PC-3 (cell line): Measurements from ENCODE around the gene DSG4. TPM values are rescaled to one million over a fixed set of nuclear protein-coding genes. Genes with fewer than 3 reads are reported as not detected.

ENCODE experiments used
- ATAC-seq: fragments of 200-7000 bp; cut with Tn5 transposase; 2 replicates; pipeline ENCODE4 v1.9.1; 2020; ENCODE audit warnings: mild to moderate bottlenecking, moderate library complexity
- BruUV-seq: library from RNA; stranded (reverse); fragments of 400-500 nt; replicated peaks from 2 replicates; lab custom pipeline; 2021; lab: Mats Ljungman, UMichigan
- CTCF ChIA-PET: fragments of 300-600 bp; sonication (Branson Sonifier 250); formaldehyde crosslinking; loops from one replicate; lab custom pipeline; 2022; ENCODE audit warnings: antibody characterized with exemption; lab: Charles Lee
- POLR2A ChIA-PET: fragments of 300-600 bp; sonication (Branson Sonifier 250); formaldehyde crosslinking; loops from one replicate; lab custom pipeline; 2022; ENCODE audit warnings: antibody characterized with exemption; ENCODE audit not compliant: unreplicated experiment; lab: Charles Lee
- DNase-seq: peaks from one replicate; pipeline ENCODE4 v3.0.0-alpha.2; 2015
- H2AFZ ChIP-seq: fragments of 300-600 bp; sonication (generic); 2 replicates; pipeline ENCODE4 v1.6.0; 2016; ENCODE audit warnings: antibody characterized with exemption, low read length
- H3F3A ChIP-seq: fragments of 300-600 bp; sonication (generic); one replicate; pipeline ENCODE4 v1.6.0; 2017; ENCODE audit warnings: antibody characterized with exemption, low read length, control low read depth, mild to moderate bottlenecking; ENCODE audit not compliant: unreplicated experiment
- H3K27ac ChIP-seq: fragments of 300-600 bp; sonication (generic); 2 replicates; pipeline ENCODE4 v1.5.1; 2016; ENCODE audit warnings: mild to moderate bottlenecking, low read length
- H3K27me3 ChIP-seq: fragments of 300-600 bp; sonication (generic); 2 replicates; pipeline ENCODE4 v1.6.1; 2016; ENCODE audit warnings: low read length, mixed read lengths
- H3K36me3 ChIP-seq: fragments of 300-600 bp; sonication (generic); 2 replicates; pipeline ENCODE4 v1.6.1; 2016; ENCODE audit warnings: low read depth, mixed run types, low read length, mixed read lengths
- H3K4me1 ChIP-seq: fragments of 300-600 bp; sonication (generic); 2 replicates; pipeline ENCODE4 v1.5.1; 2016; ENCODE audit warnings: low read length; ENCODE audit not compliant: insufficient read depth
- H3K4me2 ChIP-seq: fragments of 300-600 bp; sonication (generic); 2 replicates; pipeline ENCODE4 v1.6.0; 2016; ENCODE audit warnings: low read length
- H3K4me3 ChIP-seq: fragments of 300-600 bp; sonication (generic); 2 replicates; pipeline ENCODE4 v1.5.1; 2016; ENCODE audit warnings: mild to moderate bottlenecking, low read length, mixed read lengths
- H3K79me2 ChIP-seq: fragments of 300-600 bp; sonication (generic); 2 replicates; pipeline ENCODE4 v1.6.1; 2017; ENCODE audit warnings: low read length, mixed read lengths
- H3K9ac ChIP-seq: fragments of 300-600 bp; sonication (generic); 2 replicates; pipeline ENCODE4 v1.6.0; 2016; ENCODE audit warnings: mild to moderate bottlenecking, low read length
- H3K9me2 ChIP-seq: fragments of 300-600 bp; sonication (generic); replicated peaks from 2 replicates; pipeline ENCODE4 v1.6.1; 2016; ENCODE audit warnings: mixed run types, low read length, mixed read lengths
- H3K9me3 ChIP-seq: fragments of 300-600 bp; sonication (generic); 2 replicates; pipeline ENCODE4 v1.6.1; 2016; ENCODE audit warnings: low read length, mixed read lengths
- H4K20me1 ChIP-seq: fragments of 300-600 bp; sonication (generic); 2 replicates; pipeline ENCODE4 v1.6.1; 2016; ENCODE audit warnings: low read length, mixed read lengths
- CTCF ChIP-seq: fragments of 300-600 bp; sonication (generic); conservative IDR thresholded peaks from 2 replicates; pipeline ENCODE4 v1.5.1; 2017; ENCODE audit warnings: antibody characterized with exemption, low read depth, mild to moderate bottlenecking, low read length
- EZH2 ChIP-seq: fragments of 300-600 bp; sonication (generic); IDR thresholded peaks from one replicate; pipeline ENCODE4 v1.6.1; 2017; ENCODE audit warnings: antibody characterized with exemption, mild to moderate bottlenecking, low read length; ENCODE audit not compliant: unreplicated experiment
- EZH2phosphoT487 ChIP-seq: fragments of 300-600 bp; sonication (generic); IDR thresholded peaks from 2 replicates; pipeline ENCODE4 v1.6.1; 2018; ENCODE audit warnings: mild to moderate bottlenecking, antibody characterized with exemption, low read length, borderline replicate concordance
- intact Hi-C: fragments of 100-400 bp; cut with micrococcal nuclease; formaldehyde crosslinking; loops from 2 replicates; pipeline ENCODE4 v1.9.0; 2023
- total RNA-seq: library from RNA; depleted of rRNA; stranded (reverse); fragments of >200 nt; gene quantifications from 2 replicates; pipeline ENCODE4 v1.2.3, GENCODE V29; 2014

Gene DSG4
- total RNA-seq, 1 experiment from 2014 or later: 0.04 TPM

GRCh38 chr18:31413137-31413536, 36.6 kb downstream of the DSG4 start:
- Histone ChIP-seq H3K27ac (no peak overlapping the region), H3K4me2 (no peak overlapping the region), H3K27me3 (no peaks in the 10 kb centered on the region), H3K79me2 (no peaks in the 10 kb centered on the region), H3K4me3 (no peak overlapping the region), H3K36me3 (no peaks in the 10 kb centered on the region), H3F3A (no peaks in the 10 kb centered on the region), H4K20me1 (no peaks in the 10 kb centered on the region), H3K4me1 (no peaks in the 10 kb centered on the region), H3K9ac (no peak overlapping the region), H3K9me3 (no peaks in the 10 kb centered on the region), H2AFZ (no peak overlapping the region), H3K9me2 (no peaks in the 10 kb centered on the region)
- POLR2A ChIA-PET: no interaction called here
- TF ChIP-seq CTCF: no peak
- TF ChIP-seq EZH2: no peak
- TF ChIP-seq EZH2phosphoT487: no peak
- BruUV-seq: no TSS peak
- intact Hi-C loops: no loop called here
- DNase-seq: no peak
- no peak for ATAC-seq
- CTCF ChIA-PET: no interaction called here

- no peaks in the 10 kb centered on the region for H3K36me3 ChIP-seq
- no peaks in the 10 kb centered on the region for H3K4me1 ChIP-seq
- no peak for TF ChIP-seq EZH2
- no peak for TF ChIP-seq EZH2phosphoT487
- TF ChIP-seq CTCF: no peak
- ATAC-seq: no peak
- no peak for DNase-seq
- H3K4me3 ChIP-seq: no peak overlapping the region
- no TSS peak for BruUV-seq
- no peaks in the 10 kb centered on the region for H3K9me3 ChIP-seq
- ChIA-PET CTCF (no interaction called here), POLR2A (no interaction called here)
- no peak overlapping the region for H3K9ac ChIP-seq
- no peaks in the 10 kb centered on the region for H3F3A ChIP-seq
- intact Hi-C loops: no loop called here
- no peaks in the 10 kb centered on the region for H3K9me2 ChIP-seq
- no peak overlapping the region for H3K4me2 ChIP-seq
- no peaks in the 10 kb centered on the region for H3K27me3 ChIP-seq
- H4K20me1 ChIP-seq: no peaks in the 10 kb centered on the region
- H2AFZ ChIP-seq: no peak overlapping the region
- no peaks in the 10 kb centered on the region for H3K79me2 ChIP-seq
- no peak overlapping the region for H3K27ac ChIP-seq
Observed at GRCh38 chr18:31417850-31418249, 41.3 kb downstream of the DSG4 start.

GRCh38 chr18:31419457-31419932, 42.9 kb downstream of the DSG4 start:
- no peak overlapping the region for H3K4me3 ChIP-seq
- H3K9me3 ChIP-seq: no peaks in the 10 kb centered on the region
- TF ChIP-seq CTCF: no peak
- TF ChIP-seq EZH2phosphoT487: no peak
- no peak for TF ChIP-seq EZH2
- intact Hi-C loops: no loop called here
- no peaks in the 10 kb centered on the region for H3K9me2 ChIP-seq
- H3F3A ChIP-seq: no peaks in the 10 kb centered on the region
- no peaks in the 10 kb centered on the region for H3K36me3 ChIP-seq
- no peaks in the 10 kb centered on the region for H3K4me1 ChIP-seq
- ChIA-PET CTCF (no interaction called here), POLR2A (no interaction called here)
- H3K9ac ChIP-seq: no peak overlapping the region
- H3K79me2 ChIP-seq: no peaks in the 10 kb centered on the region
- no peak for DNase-seq
- no peaks in the 10 kb centered on the region for H3K27me3 ChIP-seq
- no TSS peak for BruUV-seq
- ATAC-seq: no peak
- no peak overlapping the region for H3K27ac ChIP-seq
- no peak overlapping the region for H2AFZ ChIP-seq
- no peak overlapping the region for H3K4me2 ChIP-seq
- no peaks in the 10 kb centered on the region for H4K20me1 ChIP-seq
